HCT116 (cell line): Measurements from ENCODE around the gene MTHFSD. TPM values are rescaled to one million over a fixed set of nuclear protein-coding genes. Genes with fewer than 3 reads are reported as not detected.
A peak's percentile ranks its signal among the peaks of the same experiment; 100 is the strongest.

Experiments used
- ATAC-seq: fragments of 200-7000 bp; cut with Tn5 transposase; 2 replicates; pipeline ENCODE4 v1.9.1; 2020; ENCODE audit warnings: mild to moderate bottlenecking, moderate library complexity
- BruUV-seq: library from RNA; stranded (reverse); fragments of 400-500 nt; replicated peaks from 2 replicates; lab custom pipeline; 2021; lab: Mats Ljungman, UMichigan
- CTCF ChIA-PET: fragments of 300-600 bp; sonication (Branson Sonifier 250); formaldehyde crosslinking; loops from one replicate; lab custom pipeline; 2021; ENCODE audit warnings: antibody characterized with exemption; lab: Charles Lee
- POLR2A ChIA-PET: fragments of 300-600, 350-600 bp; sonication (Branson Sonifier 250); formaldehyde crosslinking; loops from one replicate; lab custom pipeline; 2021; ENCODE audit warnings: antibody characterized with exemption; lab: Charles Lee
- RAD21 ChIA-PET, 2 experiments: fragments of 300-600 bp; sonication (Branson Sonifier 250); formaldehyde crosslinking; loops; one replicate each; lab custom pipeline; 2023; ENCODE audit warnings: low total read pairs in 2 of 2; ENCODE audit not compliant: uncharacterized antibody in 2 of 2, unreplicated experiment in 2 of 2, low non-redundant PET in 1 of 2; lab: Charles Lee
- DNase-seq: peaks from one replicate; pipeline ENCODE4 v3.0.0-alpha.2; 2010; ENCODE audit warnings: low read depth, low spot score
- H2AFZ ChIP-seq: fragments of 200-600 bp; shearing (Covaris generic), sonication (generic); 2 replicates; pipeline ENCODE4 v1.6.1; 2017; ENCODE audit warnings: low read depth, mixed run types, mixed read lengths, antibody characterized with exemption, low read length; ENCODE audit not compliant: poor library complexity, severe bottlenecking
- H3K27ac ChIP-seq: 2 replicates; pipeline ENCODE4 v1.5.1; 2012; ENCODE audit warnings: low read depth, low read length
- H3K27me3 ChIP-seq: fragments of 200-600 bp; sonication (generic); 2 replicates; pipeline ENCODE4 v1.6.1; 2016; ENCODE audit warnings: mixed run types, low read length, mixed read lengths; ENCODE audit not compliant: insufficient read depth
- H3K36me3 ChIP-seq, 2 experiments: fragments of 200-500 bp in 1 of 2; fragments of 200-600 bp in 1 of 2; sonication (Bioruptor generic) in 1 of 2; sonication (generic) in 1 of 2; 2 replicates each; pipeline versions ENCODE4 v1.5.1 to v1.6.1; 2014 to 2016; ENCODE audit warnings: low read length in 2 of 2, inconsistent platforms in 1 of 2, mixed read lengths in 1 of 2, mixed run types in 1 of 2; ENCODE audit not compliant: insufficient read depth in 2 of 2, control insufficient read depth in 1 of 2
- H3K4me1 ChIP-seq, 2 experiments: fragments of 200-600 bp in 1 of 2; sonication (generic) in 1 of 2; 2 replicates each; pipeline versions ENCODE4 v1.5.1 to v1.6.1; 2012 to 2017; ENCODE audit warnings: low read length in 2 of 2, inconsistent platforms in 1 of 2, mild to moderate bottlenecking in 1 of 2, mixed read lengths in 1 of 2, mixed run types in 1 of 2, moderate library complexity in 1 of 2; ENCODE audit not compliant: insufficient read depth in 2 of 2, control insufficient read depth in 1 of 2
- H3K4me2 ChIP-seq: fragments of 200-600 bp; sonication (generic); 2 replicates; pipeline ENCODE4 v1.6.1; 2017; ENCODE audit warnings: mixed run types, low read length, mixed read lengths
- H3K4me3 ChIP-seq, 2 experiments: fragments of 200-600 bp in 1 of 2; sonication (generic) in 1 of 2; replicated peaks in 1 of 2; 2 replicates each; pipeline ENCODE4 v1.5.1; 2011 to 2016; ENCODE audit warnings: low read length in 2 of 2, control low read depth in 1 of 2, low read depth in 1 of 2, mild to moderate bottlenecking in 1 of 2, mixed read lengths in 1 of 2, mixed run types in 1 of 2
- H3K79me2 ChIP-seq: fragments of 200-600 bp; sonication (generic); 2 replicates; pipeline ENCODE4 v1.6.1; 2017; ENCODE audit warnings: mild to moderate bottlenecking, mixed run types, low read length, moderate library complexity, mixed read lengths; ENCODE audit not compliant: insufficient read depth
- H3K9ac ChIP-seq: fragments of 200-600 bp; sonication (generic); 2 replicates; pipeline ENCODE4 v1.6.1; 2016; ENCODE audit warnings: low read length, mixed read lengths
- H3K9me2 ChIP-seq: fragments of 200-600 bp; sonication (generic), shearing (Covaris generic); 2 replicates; pipeline ENCODE4 v1.6.1; 2017; ENCODE audit warnings: mixed run types, mild to moderate bottlenecking, moderate library complexity; ENCODE audit not compliant: insufficient read depth
- H3K9me3 ChIP-seq, 2 experiments: fragments of 200-500 bp in 1 of 2; fragments of 200-600 bp in 1 of 2; sonication (Bioruptor generic) in 1 of 2; sonication (generic) in 1 of 2; 2 replicates each; pipeline ENCODE4 v1.6.1; 2014 to 2017; ENCODE audit warnings: low read length in 2 of 2, mixed read lengths in 2 of 2, inconsistent platforms in 1 of 2, low read depth in 1 of 2, mild to moderate bottlenecking in 1 of 2, mixed run types in 1 of 2, moderate library complexity in 1 of 2; ENCODE audit not compliant: control insufficient read depth in 1 of 2, insufficient read depth in 1 of 2
- H4K20me1 ChIP-seq: fragments of 200-600 bp; sonication (generic), shearing (Covaris generic); 2 replicates; pipeline ENCODE4 v1.6.1; 2017; ENCODE audit warnings: mixed run types, mild to moderate bottlenecking, moderate library complexity; ENCODE audit not compliant: insufficient read depth
- CBX3 ChIP-seq: IDR thresholded peaks from 2 replicates; pipeline ENCODE4 v1.6.1; 2012; ENCODE audit warnings: low read depth
- CEBPB ChIP-seq: IDR thresholded peaks from 2 replicates; pipeline ENCODE4 v1.6.1; 2012; ENCODE audit warnings: low read depth
- ELF1 ChIP-seq: IDR thresholded peaks from 2 replicates; pipeline ENCODE4 v1.6.1; 2012; ENCODE audit warnings: low read depth, borderline replicate concordance
- EZH2 ChIP-seq: fragments of 200-600 bp; sonication (generic); IDR thresholded peaks from 2 replicates; pipeline ENCODE4 v1.6.1; 2017; ENCODE audit warnings: antibody characterized with exemption, mixed run types
- JUND ChIP-seq: IDR thresholded peaks from 2 replicates; pipeline ENCODE4 v1.6.1; 2012
- POLR2AphosphoS5 ChIP-seq: IDR thresholded peaks from 2 replicates; pipeline ENCODE4 v1.6.1; 2011; ENCODE audit warnings: mild to moderate bottlenecking, low read depth, low read length, moderate library complexity
- REST ChIP-seq: IDR thresholded peaks from 2 replicates; pipeline ENCODE4 v1.6.1; 2012; ENCODE audit warnings: low read depth
- SP1 ChIP-seq: IDR thresholded peaks from 2 replicates; pipeline ENCODE4 v1.6.1; 2012; ENCODE audit warnings: low read depth
- YY1 ChIP-seq: IDR thresholded peaks from 2 replicates; pipeline ENCODE4 v1.6.1; 2011; ENCODE audit warnings: low read length, low read depth, moderate library complexity, mild to moderate bottlenecking; ENCODE audit not compliant: insufficient replicate concordance; ENCODE audit errors: extremely low read depth
- ZBTB33 ChIP-seq: IDR thresholded peaks from 2 replicates; pipeline ENCODE4 v1.6.1; 2011; ENCODE audit warnings: mild to moderate bottlenecking, low read length, moderate library complexity; ENCODE audit not compliant: insufficient replicate concordance; ENCODE audit errors: extremely low read depth
- ZFX ChIP-seq: fragments of 450-650 bp; IDR thresholded peaks from 2 replicates; pipeline ENCODE4 v1.6.1; 2017
- intact Hi-C: fragments of 100-400 bp; cut with micrococcal nuclease; formaldehyde crosslinking; loops from 2 replicates; pipeline ENCODE4 v1.10.0; 2022
- total RNA-seq: library from RNA; stranded (reverse); gene quantifications from one replicate; pipeline ENCODE4 v1.2.1, GENCODE V29; 2021; ENCODE audit not compliant: unreplicated experiment
- TF ChIP-seq, protein P1 (sequence below): IDR thresholded peaks from 2 replicates; pipeline ENCODE4 v1.6.1; 2012

Gene MTHFSD
- total RNA-seq, 1 experiment from 2014 or later, result 33.1 TPM

DNA sequence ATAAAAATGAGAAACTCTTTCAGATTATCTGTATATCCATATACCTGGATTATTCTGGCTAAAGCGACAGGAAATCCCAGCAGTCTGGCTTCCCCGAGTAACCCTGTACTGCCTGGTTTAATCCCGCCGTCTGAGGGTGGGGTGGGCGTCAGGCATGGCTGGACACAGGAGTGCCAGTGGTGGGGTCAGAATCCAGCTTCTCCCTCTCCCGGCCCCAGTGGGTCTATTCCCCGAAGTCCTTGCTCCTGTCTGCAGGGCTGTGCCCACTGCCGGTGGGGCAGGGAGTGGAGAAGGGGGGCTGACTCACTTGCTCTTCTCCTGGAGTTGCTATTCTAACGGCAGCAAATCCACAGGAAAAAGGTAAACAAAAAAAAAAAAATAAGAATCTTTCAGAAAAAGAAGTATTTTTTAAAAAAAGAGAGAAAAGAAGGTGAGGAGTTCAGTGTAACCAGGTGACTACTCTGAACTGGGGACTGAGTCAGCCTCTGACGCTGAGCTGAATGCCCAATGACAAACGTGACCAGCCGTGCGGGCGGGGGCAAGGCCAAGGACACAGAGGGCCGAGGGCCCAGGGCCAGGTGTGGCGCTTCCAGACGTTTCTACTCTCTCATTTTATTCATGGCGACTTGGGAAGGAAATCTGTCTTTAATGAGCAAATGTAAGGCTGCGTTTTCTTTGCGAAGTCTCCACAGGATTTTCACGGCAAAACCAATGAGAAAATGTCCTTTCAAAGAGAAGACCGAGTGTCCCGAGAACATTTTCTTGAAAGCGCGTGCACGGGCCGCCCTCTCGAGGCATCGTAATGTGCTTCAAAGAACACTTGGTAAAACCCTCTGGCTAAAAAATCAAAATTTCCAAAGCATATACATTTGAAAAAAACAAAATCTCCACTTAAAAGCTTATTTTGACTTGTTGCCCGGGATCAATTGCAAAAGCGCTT, 24.5 kb downstream of the MTHFSD start (continued):
- TF ChIP-seq ZBTB33, result no peak

- ChIA-PET CTCF (no interaction called here), RAD21 (no interaction called here), POLR2A (no interaction called here)
- H3K79me2 ChIP-seq, result no peaks in the 10 kb centered on the region
- peak; percentile 21; the same call in 1 of the 2 replicates for ATAC-seq
- no peak overlapping the region for H2AFZ ChIP-seq
- DNase-seq, result no peak
- H3K36me3 ChIP-seq, result no peaks in the 10 kb centered on the region
- H3K4me3 ChIP-seq, result no peak overlapping the region
- H3K27me3 ChIP-seq, result no peaks in the 10 kb centered on the region
- no peak overlapping the region for H3K27ac ChIP-seq
- no peaks in the 10 kb centered on the region for H3K9me2 ChIP-seq
- no peak overlapping the region for H3K9ac ChIP-seq
- BruUV-seq, result no TSS peak
- no peaks in the 10 kb centered on the region for H4K20me1 ChIP-seq
- H3K9me3 ChIP-seq, result no peaks in the 10 kb centered on the region
- intact Hi-C loops, result no loop called here
- H3K4me2 ChIP-seq, result peak overlapping the region; percentile 20; the same call in 1 of the 2 replicates
- H3K4me1 ChIP-seq, result peaks cover 0 to 10% of the 10 kb centered on the region in 2 experiments; a peak in 1 of 4 replicates
- TF ChIP-seq, protein P1, sequence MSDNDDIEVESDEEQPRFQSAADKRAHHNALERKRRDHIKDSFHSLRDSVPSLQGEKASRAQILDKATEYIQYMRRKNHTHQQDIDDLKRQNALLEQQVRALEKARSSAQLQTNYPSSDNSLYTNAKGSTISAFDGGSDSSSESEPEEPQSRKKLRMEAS, result no peak
- no peak for TF ChIP-seq ZBTB33
- TF ChIP-seq SP1, result no peak
- TF ChIP-seq ELF1, result no peak
- TF ChIP-seq CEBPB, result no peak
- no peak for TF ChIP-seq REST
- TF ChIP-seq JUND, result no peak
- TF ChIP-seq POLR2AphosphoS5, result no peak
- no peak for TF ChIP-seq EZH2
- TF ChIP-seq CBX3, result no peak
- no peak for TF ChIP-seq ZFX
- no peak for TF ChIP-seq YY1
Measured at GRCh38 chr16:86529160-86529559, 25.9 kb downstream of the MTHFSD start.
